Hepatocyte (in vitro differentiated cells): ENCODE measurements around the gene SERTAD3.

Source experiments
- EZH2 ChIP-seq: fragments of 200-600 bp; sonication (generic); IDR thresholded peaks from 2 replicates; pipeline ENCODE4 v1.6.1; 2016; ENCODE audit warnings: antibody characterized with exemption, mild to moderate bottlenecking, borderline replicate concordance
- EZH2phosphoT487 ChIP-seq: fragments of 200-600 bp; sonication (generic); IDR thresholded peaks from one replicate; pipeline ENCODE4 v1.6.1; 2018; ENCODE audit warnings: antibody characterized with exemption, mild to moderate bottlenecking, low read depth, moderate library complexity; ENCODE audit not compliant: unreplicated experiment, severe bottlenecking
- TF ChIP-seq, protein P1 (sequence below): fragments of 200-600 bp; sonication (generic); IDR thresholded peaks from 2 replicates; pipeline ENCODE4 v1.5.1; 2016; ENCODE audit warnings: antibody characterized with exemption, mild to moderate bottlenecking; ENCODE audit not compliant: poor library complexity

- TF ChIP-seq, protein P1, sequence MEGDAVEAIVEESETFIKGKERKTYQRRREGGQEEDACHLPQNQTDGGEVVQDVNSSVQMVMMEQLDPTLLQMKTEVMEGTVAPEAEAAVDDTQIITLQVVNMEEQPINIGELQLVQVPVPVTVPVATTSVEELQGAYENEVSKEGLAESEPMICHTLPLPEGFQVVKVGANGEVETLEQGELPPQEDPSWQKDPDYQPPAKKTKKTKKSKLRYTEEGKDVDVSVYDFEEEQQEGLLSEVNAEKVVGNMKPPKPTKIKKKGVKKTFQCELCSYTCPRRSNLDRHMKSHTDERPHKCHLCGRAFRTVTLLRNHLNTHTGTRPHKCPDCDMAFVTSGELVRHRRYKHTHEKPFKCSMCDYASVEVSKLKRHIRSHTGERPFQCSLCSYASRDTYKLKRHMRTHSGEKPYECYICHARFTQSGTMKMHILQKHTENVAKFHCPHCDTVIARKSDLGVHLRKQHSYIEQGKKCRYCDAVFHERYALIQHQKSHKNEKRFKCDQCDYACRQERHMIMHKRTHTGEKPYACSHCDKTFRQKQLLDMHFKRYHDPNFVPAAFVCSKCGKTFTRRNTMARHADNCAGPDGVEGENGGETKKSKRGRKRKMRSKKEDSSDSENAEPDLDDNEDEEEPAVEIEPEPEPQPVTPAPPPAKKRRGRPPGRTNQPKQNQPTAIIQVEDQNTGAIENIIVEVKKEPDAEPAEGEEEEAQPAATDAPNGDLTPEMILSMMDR = no peak
- TF ChIP-seq EZH2 (no peak), EZH2phosphoT487 (no peak)
These were observed 1.7 kb upstream of the SERTAD3 start for GRCh38 chr19:40445780-40446262.
